SW 1271 (cell line): ENCODE results near the gene SLC6A6.
"Not testable (repeated sequence)": the region's sequence is repeated elsewhere in the genome, so short reads cannot be mapped to it uniquely, and the experiment has no call there.

Experiments
- DNase-seq, 2 experiments: peaks; one replicate each; lab custom pipeline; 2025; lab: John Stamatoyannopoulos, UW

SLC6A6 gene

GRCh38 chr3:14398797-14399106 is 3.7 kb upstream of the SLC6A6 start:
- DNase-seq, result no peak

GRCh38 chr3:14401692-14402303 is 608 bp upstream of the SLC6A6 start:
- DNase-seq, result no peak

- peak in 1 of 2 experiments; percentile 34 for DNase-seq
Measured at GRCh38 chr3:14403619-14404155, 1.3 kb downstream of the SLC6A6 start.

- DNase-seq, result no peak
Measured at GRCh38 chr3:14404186-14404585, 1.8 kb downstream of the SLC6A6 start.

GRCh38 chr3:14404631-14405359 is 2.4 kb downstream of the SLC6A6 start:
- no peak for DNase-seq

GRCh38 chr3:14405360-14406238 is 3.2 kb downstream of the SLC6A6 start:
- DNase-seq, result no peak

- DNase-seq, result no peak
Measured at GRCh38 chr3:14406336-14406735, 3.9 kb downstream of the SLC6A6 start.

GRCh38 chr3:14406766-14407165 is 4.4 kb downstream of the SLC6A6 start:
- DNase-seq, result no peak

- DNase-seq, result no peak
Measured at GRCh38 chr3:14407203-14407602, 4.8 kb downstream of the SLC6A6 start.

- DNase-seq, result not testable (repeated sequence)
Measured at GRCh38 chr3:14409779-14410063, 7.3 kb downstream of the SLC6A6 start.

GRCh38 chr3:14410106-14410502 is 7.7 kb downstream of the SLC6A6 start:
- no peak for DNase-seq

- peak; percentile 75 to 79 for DNase-seq
Measured at GRCh38 chr3:14410503-14411165, 8.2 kb downstream of the SLC6A6 start.

- DNase-seq, result no peak
Measured at GRCh38 chr3:14411166-14411526, 8.7 kb downstream of the SLC6A6 start.

GRCh38 chr3:14411988-14412387 is 9.6 kb downstream of the SLC6A6 start:
- DNase-seq, result no peak

GRCh38 chr3:14412831-14413380 is 10.5 kb downstream of the SLC6A6 start:
- DNase-seq, result no peak

- no peak for DNase-seq
Measured at GRCh38 chr3:14413381-14414071, 11.1 kb downstream of the SLC6A6 start.

GRCh38 chr3:14414846-14415464 is 12.5 kb downstream of the SLC6A6 start:
- DNase-seq, result no peak

- DNase-seq, result no peak
Measured at GRCh38 chr3:14415501-14415900, 13.1 kb downstream of the SLC6A6 start.

- no peak for DNase-seq
Measured at GRCh38 chr3:14416453-14416852, 14.0 kb downstream of the SLC6A6 start.

GRCh38 chr3:14418296-14419250 is 16.2 kb downstream of the SLC6A6 start:
- DNase-seq, result no peak
